Caco-2 (cell line): Measurements from ENCODE around the gene LYZL4. TPM values are rescaled to one million over a fixed set of nuclear protein-coding genes. Genes with fewer than 3 reads are reported as not detected.

Experiments
- BruUV-seq: library from RNA; stranded (reverse); fragments of 400-500 nt; replicated peaks from 2 replicates; lab custom pipeline; 2021; lab: Mats Ljungman, UMichigan
- CTCF ChIA-PET: fragments of 300-600 bp; sonication (Branson Sonifier 250); formaldehyde crosslinking; loops from one replicate; lab custom pipeline; 2022; ENCODE audit warnings: antibody characterized with exemption; lab: Charles Lee
- POLR2A ChIA-PET: fragments of 300-600 bp; sonication (Branson Sonifier 250); formaldehyde crosslinking; loops from one replicate; lab custom pipeline; 2022; ENCODE audit warnings: antibody characterized with exemption; lab: Charles Lee
- DNase-seq, 2 experiments: peaks; one replicate each; pipeline versions ENCODE4 v3.0.0 to v3.0.0-alpha.2; 2020 to 2022
- H3K27me3 ChIP-seq: replicated peaks from 2 replicates; pipeline ENCODE4 v1.6.0; 2011; ENCODE audit warnings: low read length; ENCODE audit not compliant: control insufficient read depth, insufficient read depth
- H3K36me3 ChIP-seq: 2 replicates; pipeline ENCODE4 v1.5.1; 2011; ENCODE audit warnings: low read length; ENCODE audit not compliant: control insufficient read depth, insufficient read depth
- H3K4me1 ChIP-seq: fragments of 250-450 bp; sonication (Bioruptor Pico); 2 replicates; pipeline ENCODE4 v1.5.1; 2020; ENCODE audit warnings: mild to moderate bottlenecking
- H3K4me3 ChIP-seq: 2 replicates; pipeline ENCODE4 v1.5.1; 2011; ENCODE audit warnings: low read depth, mild to moderate bottlenecking, control low read depth, low read length
- H3K9me3 ChIP-seq: fragments of 250-450 bp; sonication (Bioruptor Pico); 2 replicates; pipeline ENCODE4 v1.5.1; 2020; ENCODE audit warnings: mild to moderate bottlenecking, moderate library complexity
- H3K27ac Mint-ChIP-seq: one replicate; pipeline ENCODE4 v1.8.0; 2022; ENCODE audit warnings: mixed read lengths; ENCODE audit not compliant: unreplicated experiment
- H3K27me3 Mint-ChIP-seq: one replicate; pipeline ENCODE4 v1.8.0; 2022; ENCODE audit warnings: mixed read lengths; ENCODE audit not compliant: insufficient read depth, unreplicated experiment
- H3K36me3 Mint-ChIP-seq: one replicate; pipeline ENCODE4 v1.8.0; 2022; ENCODE audit warnings: mild to moderate bottlenecking, mixed read lengths; ENCODE audit not compliant: insufficient read depth, unreplicated experiment
- H3K4me1 Mint-ChIP-seq: one replicate; pipeline ENCODE4 v1.8.0; 2022; ENCODE audit warnings: low read depth, mixed read lengths; ENCODE audit not compliant: unreplicated experiment
- H3K4me3 Mint-ChIP-seq: one replicate; pipeline ENCODE4 v1.8.0; 2022; ENCODE audit warnings: mild to moderate bottlenecking, moderate library complexity, mixed read lengths; ENCODE audit not compliant: unreplicated experiment
- H3K9me3 Mint-ChIP-seq: one replicate; pipeline ENCODE4 v1.8.0; 2022; ENCODE audit warnings: mixed read lengths; ENCODE audit not compliant: unreplicated experiment
- CTCF ChIP-seq, 2 experiments: fragments of 200-600 bp in 1 of 2; IDR thresholded peaks; 1 replicate in 1 of 2; 2 replicates in 1 of 2; pipeline versions ENCODE4 v1.5.1 to v1.8.0; 2011 to 2022; ENCODE audit warnings: antibody characterized with exemption in 1 of 2, control low read depth in 1 of 2, inconsistent platforms in 1 of 2, low read depth in 1 of 2, low read length in 1 of 2, mild to moderate bottlenecking in 1 of 2, moderate library complexity in 1 of 2; ENCODE audit not compliant: insufficient read depth in 1 of 2, severe bottlenecking in 1 of 2, unreplicated experiment in 1 of 2
- intact Hi-C: fragments of 100-400 bp; cut with micrococcal nuclease; formaldehyde crosslinking; loops from one replicate; pipeline ENCODE4 v1.10.0; 2022; ENCODE audit not compliant: unreplicated experiment
- total RNA-seq: library from RNA; stranded (reverse); gene quantifications from 2 replicates; pipeline ENCODE4 v1.2.3, GENCODE V29; 2022

LYZL4 gene
- total RNA-seq, 1 experiment from 2014 or later: not detected

GRCh38 chr3:42443292-42443691 is 32.9 kb upstream of the LYZL4 start:
- no peaks in the 10 kb centered on the region for H3K4me1 ChIP-seq
- no peak overlapping the region for H3K4me3 ChIP-seq
- no peaks in the 10 kb centered on the region for H3K27me3 ChIP-seq
- H3K36me3 ChIP-seq: no peaks in the 10 kb centered on the region
- no TSS peak for BruUV-seq
- ChIA-PET CTCF (interaction anchor here (0.5 to 1.7 kb wide), 8 partner anchors 181 to 969 kb away, joined by 3 to 35 read pairs (median 4); no protein-coding TSS in a partner anchor), POLR2A (interaction anchor here (0.5 kb wide), 1 partner anchor 195 kb away, joined by 3 read pairs; no protein-coding TSS in a partner anchor)
- TF ChIP-seq CTCF (IDR thresholded peaks at IDR 0.05; ENCODE audit: insufficient read depth in 1 of 2, low read depth in 1 of 2, low read length in 1 of 2, severe bottlenecking in 1 of 2, unreplicated experiment in 1 of 2): no peak
- intact Hi-C loops: loop anchor here (1.0 to 10.0 kb wide), 2 partner anchors 196 to 548 kb away; no protein-coding TSS in a partner anchor
- no peaks in the 10 kb centered on the region for H3K9me3 Mint-ChIP-seq
- no peaks in the 10 kb centered on the region for H3K4me1 Mint-ChIP-seq
- H3K4me3 Mint-ChIP-seq: no peak overlapping the region
- H3K9me3 ChIP-seq: no peaks in the 10 kb centered on the region
- H3K27ac Mint-ChIP-seq: no peak overlapping the region
- H3K36me3 Mint-ChIP-seq: no peaks in the 10 kb centered on the region
- peaks cover 5% of the 10 kb centered on the region for H3K27me3 Mint-ChIP-seq
- DNase-seq: no peak

DNA sequence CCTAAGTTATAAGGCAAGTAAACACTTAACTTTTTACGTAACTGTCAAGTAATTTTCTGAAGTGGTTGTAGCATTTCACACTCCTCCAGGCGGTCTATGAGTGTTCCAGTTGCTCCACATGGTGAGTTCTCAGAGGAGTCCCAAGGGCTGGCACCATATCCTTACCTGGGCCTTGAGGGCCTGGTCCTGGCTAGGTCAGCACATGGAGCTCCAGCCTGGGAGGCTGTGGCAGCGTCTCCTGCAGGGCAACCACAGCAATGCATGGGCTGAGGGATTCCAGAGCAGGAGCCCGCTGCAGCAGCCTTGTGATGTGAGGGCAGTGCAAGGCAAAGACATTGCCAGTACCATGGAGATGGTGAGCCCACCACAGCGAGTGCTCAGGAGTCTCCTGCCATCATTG is 32.2 kb upstream of the LYZL4 start:
- intact Hi-C loops: loop anchor here (1.0 to 10.0 kb wide), 2 partner anchors 195 to 548 kb away; no protein-coding TSS in a partner anchor
- H3K27me3 Mint-ChIP-seq: peaks cover 5% of the 10 kb centered on the region
- no peak overlapping the region for H3K4me3 Mint-ChIP-seq
- no peaks in the 10 kb centered on the region for H3K36me3 Mint-ChIP-seq
- no peaks in the 10 kb centered on the region for H3K4me1 Mint-ChIP-seq
- Histone ChIP-seq H3K9me3 (no peaks in the 10 kb centered on the region), H3K4me3 (no peak overlapping the region), H3K27me3 (no peaks in the 10 kb centered on the region), H3K4me1 (no peaks in the 10 kb centered on the region), H3K36me3 (no peaks in the 10 kb centered on the region)
- no peak for TF ChIP-seq CTCF (IDR thresholded peaks at IDR 0.05; ENCODE audit: insufficient read depth in 1 of 2, low read depth in 1 of 2, low read length in 1 of 2, severe bottlenecking in 1 of 2, unreplicated experiment in 1 of 2)
- ChIA-PET CTCF (interaction anchor here (0.6 to 1.7 kb wide), 4 partner anchors 195 to 457 kb away, joined by 3 to 35 read pairs (median 14); no protein-coding TSS in a partner anchor), POLR2A (no interaction called here)
- DNase-seq: no peak
- no peaks in the 10 kb centered on the region for H3K9me3 Mint-ChIP-seq
- H3K27ac Mint-ChIP-seq: no peak overlapping the region
- BruUV-seq: no TSS peak

DNA sequence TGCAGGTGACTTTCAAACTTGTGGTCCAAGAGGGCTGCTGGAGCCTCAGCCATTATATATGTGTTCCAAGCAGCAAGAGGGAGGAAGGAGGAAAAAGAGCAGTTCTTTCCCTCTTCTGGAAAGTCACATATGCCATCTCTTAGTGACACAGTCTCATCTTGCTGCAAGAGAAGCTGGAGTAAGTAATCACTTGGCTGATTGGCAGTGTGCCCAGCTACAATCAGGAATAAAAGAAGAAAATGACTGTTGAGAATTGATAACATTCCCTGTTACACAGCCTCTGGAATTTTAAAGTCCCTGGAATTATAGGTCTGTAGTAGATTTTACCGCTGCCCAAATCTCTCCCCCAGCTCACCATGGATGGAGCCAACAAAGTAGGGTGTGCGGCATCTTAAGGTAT is 31.4 kb upstream of the LYZL4 start:
- BruUV-seq: no TSS peak
- Mint-ChIP-seq H3K4me3 (no peak overlapping the region), H3K4me1 (no peaks in the 10 kb centered on the region), H3K27me3 (peaks cover 5% of the 10 kb centered on the region), H3K9me3 (no peaks in the 10 kb centered on the region), H3K27ac (no peak overlapping the region), H3K36me3 (no peaks in the 10 kb centered on the region)
- no peaks in the 10 kb centered on the region for H3K4me1 ChIP-seq
- ChIA-PET POLR2A (no interaction called here), CTCF (interaction anchor here (1.2 to 1.3 kb wide), 2 partner anchors 196 to 324 kb away, joined by 4 read pairs; no protein-coding TSS in a partner anchor)
- TF ChIP-seq CTCF (IDR thresholded peaks at IDR 0.05; ENCODE audit: insufficient read depth in 1 of 2, low read depth in 1 of 2, low read length in 1 of 2, severe bottlenecking in 1 of 2, unreplicated experiment in 1 of 2): no peak
- no peaks in the 10 kb centered on the region for H3K36me3 ChIP-seq
- H3K4me3 ChIP-seq: no peak overlapping the region
- intact Hi-C loops: loop anchor here (10.0 kb wide), 1 partner anchor 547 kb away; no protein-coding TSS in a partner anchor
- H3K27me3 ChIP-seq: no peaks in the 10 kb centered on the region
- no peak for DNase-seq
- H3K9me3 ChIP-seq: no peaks in the 10 kb centered on the region
